Stomach smooth muscle (tissue), 2 donors: ENCODE results near the gene WDTC1.
A peak's percentile ranks its signal among the peaks of the same experiment; 100 is the strongest.
"Not testable (repeated sequence)": the region's sequence is repeated elsewhere in the genome, so short reads cannot be mapped to it uniquely, and the experiment has no call there.

ENCODE experiments used
- H3K27ac ChIP-seq: one replicate; pipeline ENCODE4 v1.7.0; 2013; ENCODE audit warnings: mild to moderate bottlenecking, low read length, inconsistent platforms
- H3K27me3 ChIP-seq, 2 donors: one replicate each; pipeline ENCODE4 v1.7.0; 2013; ENCODE audit warnings: low read length in 2 of 2; ENCODE audit not compliant: insufficient read depth in 2 of 2, control insufficient read depth in 1 of 2
- H3K36me3 ChIP-seq, 2 donors: one replicate each; pipeline ENCODE4 v1.7.0; 2013; ENCODE audit warnings: low read length in 2 of 2; ENCODE audit not compliant: control insufficient read depth in 2 of 2, insufficient read depth in 2 of 2
- H3K4me1 ChIP-seq: one replicate; pipeline ENCODE4 v1.7.0; 2013; ENCODE audit warnings: low read length; ENCODE audit not compliant: control insufficient read depth, insufficient read depth
- H3K4me3 ChIP-seq, 2 donors: one replicate each; pipeline ENCODE4 v1.7.0; 2013; ENCODE audit warnings: low read length in 2 of 2
- H3K9ac ChIP-seq, 2 donors: one replicate each; pipeline ENCODE4 v1.7.0; 2013; ENCODE audit warnings: low read length in 2 of 2, mild to moderate bottlenecking in 1 of 2
- H3K9me3 ChIP-seq, 2 donors: one replicate each; pipeline ENCODE4 v1.7.0; 2013; ENCODE audit warnings: low read length in 2 of 2; ENCODE audit not compliant: control insufficient read depth in 2 of 2
- donor health status: healthy.
- donor health status: Pancreatic carcinoma.

WDTC1 gene

GRCh38 chr1:27220096-27220495 is 14.3 kb upstream of the WDTC1 start:
- no peak overlapping the region for H3K9ac ChIP-seq
- H3K4me3 ChIP-seq, result no peak overlapping the region
- H3K27ac ChIP-seq, result no peak overlapping the region
- no peaks in the 10 kb centered on the region for H3K4me1 ChIP-seq
- no peaks in the 10 kb centered on the region for H3K9me3 ChIP-seq
- H3K36me3 ChIP-seq, result no peaks in the 10 kb centered on the region
- H3K27me3 ChIP-seq, result no peaks in the 10 kb centered on the region

DNA sequence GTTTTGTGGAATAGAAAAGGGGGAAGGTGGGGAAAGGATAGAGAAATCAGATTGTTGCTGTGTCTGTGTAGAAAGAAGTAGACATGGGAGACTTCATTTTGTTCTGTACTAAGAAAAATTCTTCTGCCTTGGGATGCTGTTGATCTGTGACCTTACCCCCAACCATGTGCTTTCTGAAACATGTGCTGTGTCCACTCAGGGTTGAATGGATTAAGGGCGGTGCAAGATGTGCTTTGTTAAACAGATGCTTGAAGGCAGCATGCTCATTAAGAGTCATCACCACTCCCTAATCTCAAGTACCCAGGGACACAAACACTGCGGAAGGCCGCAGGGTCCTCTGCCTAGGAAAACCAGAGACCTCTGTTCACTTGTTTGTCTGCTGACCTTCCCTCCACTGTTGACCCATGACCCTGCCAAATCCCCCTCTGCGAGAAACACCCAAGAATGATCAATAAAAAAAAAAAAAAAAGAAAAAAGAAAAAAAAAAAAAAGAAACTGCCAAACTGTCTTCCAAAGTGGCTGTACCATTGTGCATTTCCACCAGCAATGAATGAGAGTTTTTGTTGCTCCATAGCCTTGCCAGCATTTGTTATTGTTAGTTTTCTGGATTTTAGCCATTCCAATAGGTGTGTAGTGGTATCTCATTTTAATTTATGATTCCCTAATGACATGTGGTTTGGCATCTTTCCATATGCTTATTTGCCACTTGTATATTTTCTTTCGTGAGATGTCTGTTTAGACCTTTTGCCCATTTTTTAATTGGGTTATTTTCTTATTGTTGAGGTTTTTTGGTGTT is 13.5 kb upstream of the WDTC1 start:
- not testable (repeated sequence) for H3K4me1 ChIP-seq, H3K27me3 ChIP-seq, H3K27ac ChIP-seq, H3K36me3 ChIP-seq, H3K9me3 ChIP-seq, H3K4me3 ChIP-seq, H3K9ac ChIP-seq

DNA sequence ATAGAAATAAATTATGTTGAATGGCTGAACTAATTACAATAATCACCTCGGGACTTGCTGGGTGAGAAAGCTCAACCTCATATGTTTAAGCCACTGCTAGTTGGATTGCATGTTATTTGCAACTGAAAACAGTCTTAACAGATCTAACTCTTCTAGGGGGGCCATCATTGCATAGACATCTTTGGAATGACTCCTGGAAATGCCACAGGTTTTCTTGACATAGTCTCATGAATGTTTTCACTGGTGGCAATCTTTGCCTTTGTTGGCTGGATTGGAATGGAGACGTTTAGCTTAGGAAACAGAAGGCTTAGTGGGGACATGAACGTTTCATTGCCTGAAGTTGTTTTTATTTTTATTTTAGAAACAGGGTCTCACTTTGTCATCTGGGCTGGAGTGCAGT is 8.8 kb upstream of the WDTC1 start:
- H3K36me3 ChIP-seq, result no peaks in the 10 kb centered on the region
- no peaks in the 10 kb centered on the region for H3K27me3 ChIP-seq
- no peaks in the 10 kb centered on the region for H3K4me1 ChIP-seq
- no peak overlapping the region for H3K4me3 ChIP-seq
- no peak overlapping the region for H3K27ac ChIP-seq
- no peak overlapping the region for H3K9ac ChIP-seq
- H3K9me3 ChIP-seq, result no peaks in the 10 kb centered on the region

DNA sequence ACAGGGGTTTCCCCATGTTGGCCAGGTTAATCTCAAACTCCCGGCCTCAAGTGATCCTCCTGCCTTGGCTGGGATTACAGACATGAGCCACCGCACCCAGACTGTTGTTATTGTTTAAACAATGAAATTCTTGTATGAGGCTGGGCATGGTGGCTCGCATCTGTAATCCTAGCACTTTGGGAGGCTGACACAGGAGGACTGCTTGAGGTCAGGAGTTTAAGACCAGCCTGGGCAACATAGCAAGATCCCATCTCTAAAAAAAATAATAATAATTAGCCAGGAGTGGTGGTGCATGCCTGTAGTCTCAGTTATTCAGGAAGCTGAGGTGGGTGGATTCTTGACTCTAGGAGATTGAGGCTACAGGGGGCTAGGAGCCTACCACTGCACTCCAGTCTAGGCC is 6.7 kb upstream of the WDTC1 start:
- Histone ChIP-seq H3K9me3 (no peaks in the 10 kb centered on the region), H3K36me3 (no peaks in the 10 kb centered on the region), H3K27ac (no peak overlapping the region), H3K27me3 (no peaks in the 10 kb centered on the region), H3K4me1 (no peaks in the 10 kb centered on the region), H3K9ac (no peak overlapping the region), H3K4me3 (no peak overlapping the region)

- Histone ChIP-seq H3K9ac (peak overlapping the region in 1 of 2 donors; percentile 29), H3K4me1 (peaks cover 16% of the 10 kb centered on the region), H3K9me3 (no peaks in the 10 kb centered on the region), H3K27me3 (no peaks in the 10 kb centered on the region), H3K4me3 (peak overlapping the region; percentile 55 to 74), H3K36me3 (no peaks in the 10 kb centered on the region), H3K27ac (no peak overlapping the region)
These were observed 774 bp upstream of the WDTC1 start for GRCh38 chr1:27233667-27234048.

DNA sequence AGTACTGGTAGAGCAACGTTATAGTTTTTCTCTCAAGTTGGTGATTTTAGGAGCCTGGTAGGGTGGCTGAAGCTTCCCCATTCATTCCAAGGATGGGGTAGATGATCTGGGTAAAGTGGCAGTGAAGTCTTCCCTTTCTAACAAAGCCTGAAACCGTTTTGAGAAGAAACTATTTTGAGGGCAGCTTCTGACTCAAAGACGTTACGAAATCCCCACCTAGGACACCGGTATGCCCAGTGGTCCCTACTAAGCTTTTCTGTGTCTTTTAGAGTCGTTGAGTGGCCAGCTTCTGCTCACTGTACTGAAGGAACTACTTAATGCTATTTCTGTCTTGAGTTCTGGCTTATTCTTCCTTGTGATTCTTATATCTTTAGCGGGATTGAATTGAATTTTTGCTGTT is 1.4 kb downstream of the WDTC1 start:
- Histone ChIP-seq H3K36me3 (no peaks in the 10 kb centered on the region), H3K9me3 (no peaks in the 10 kb centered on the region), H3K27ac (peak overlapping the region; percentile 49), H3K27me3 (no peaks in the 10 kb centered on the region), H3K9ac (peak overlapping the region; percentile 68 to 69), H3K4me3 (peak overlapping the region; percentile 83 to 84), H3K4me1 (peaks cover 16% of the 10 kb centered on the region)

- no peaks in the 10 kb centered on the region for H3K36me3 ChIP-seq
- H3K9me3 ChIP-seq, result no peaks in the 10 kb centered on the region
- H3K4me1 ChIP-seq, result peaks cover 16% of the 10 kb centered on the region
- H3K27me3 ChIP-seq, result no peaks in the 10 kb centered on the region
- H3K9ac ChIP-seq, result no peak overlapping the region
- no peak overlapping the region for H3K4me3 ChIP-seq
- H3K27ac ChIP-seq, result no peak overlapping the region
These were observed 2.7 kb downstream of the WDTC1 start for GRCh38 chr1:27237112-27237511.

DNA sequence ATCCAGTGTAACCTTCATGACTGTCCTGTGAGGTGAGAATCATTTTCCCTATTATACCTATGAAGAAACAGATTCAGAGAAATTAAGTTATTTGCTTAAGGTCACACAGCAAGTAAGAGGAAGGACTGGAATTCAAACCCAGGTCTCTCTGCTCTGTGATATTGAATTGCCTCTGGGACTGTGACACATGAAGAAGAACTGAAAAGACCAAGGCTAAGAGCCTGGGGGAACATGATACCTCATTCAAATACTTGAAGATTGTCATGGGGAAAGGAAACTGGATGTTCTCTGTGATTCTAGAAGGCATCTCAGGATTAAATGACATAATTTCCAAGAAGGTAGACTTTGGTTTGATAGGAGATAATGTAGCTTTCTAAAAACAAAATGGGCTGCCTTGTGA is 3.6 kb downstream of the WDTC1 start:
- H3K9ac ChIP-seq, result no peak overlapping the region
- H3K36me3 ChIP-seq, result no peaks in the 10 kb centered on the region

GRCh38 chr1:27241677-27242076 is 7.2 kb downstream of the WDTC1 start:
- H3K9ac ChIP-seq, result no peak overlapping the region
- H3K9me3 ChIP-seq, result no peaks in the 10 kb centered on the region
- no peaks in the 10 kb centered on the region for H3K4me1 ChIP-seq

More for the DNA sequence above, 3.6 kb downstream of the WDTC1 start:
- H3K9me3 ChIP-seq, result no peaks in the 10 kb centered on the region
- no peaks in the 10 kb centered on the region for H3K27me3 ChIP-seq
- peaks cover 16% of the 10 kb centered on the region for H3K4me1 ChIP-seq
- H3K4me3 ChIP-seq, result no peak overlapping the region
- no peak overlapping the region for H3K27ac ChIP-seq

GRCh38 chr1:27243665-27244064 is 9.2 kb downstream of the WDTC1 start:
- H3K27ac ChIP-seq, H3K4me1 ChIP-seq: not testable (repeated sequence)

More at GRCh38 chr1:27241677-27242076, 7.2 kb downstream of the WDTC1 start:
- Histone ChIP-seq H3K27ac (no peak overlapping the region), H3K27me3 (no peaks in the 10 kb centered on the region), H3K36me3 (no peaks in the 10 kb centered on the region), H3K4me3 (no peak overlapping the region)

DNA sequence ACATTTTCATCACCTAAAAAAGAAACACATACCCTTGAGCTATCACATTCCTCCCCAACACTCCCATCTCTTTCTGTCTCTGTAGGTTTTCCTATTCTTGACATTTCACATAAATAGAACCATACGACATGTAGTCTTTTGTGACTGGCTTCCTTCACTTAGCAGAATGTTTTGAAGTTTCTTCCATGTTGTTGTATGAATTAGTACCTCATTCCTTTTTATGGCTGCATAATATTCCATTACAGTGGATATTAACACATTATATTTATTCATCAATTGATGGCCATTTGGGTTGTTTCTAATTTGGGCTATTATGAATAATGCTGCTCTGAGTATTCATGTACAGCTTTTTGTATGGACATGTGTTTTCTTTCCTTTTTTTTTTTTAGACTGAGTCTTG is 11.8 kb downstream of the WDTC1 start:
- Histone ChIP-seq H3K9ac (no peak overlapping the region), H3K36me3 (no peaks in the 10 kb centered on the region)

More at GRCh38 chr1:27243665-27244064, 9.2 kb downstream of the WDTC1 start:
- H3K4me3 ChIP-seq, H3K9ac ChIP-seq, H3K9me3 ChIP-seq, H3K27me3 ChIP-seq, H3K36me3 ChIP-seq: not testable (repeated sequence)

More for the DNA sequence above, 11.8 kb downstream of the WDTC1 start:
- no peaks in the 10 kb centered on the region for H3K9me3 ChIP-seq
- no peaks in the 10 kb centered on the region for H3K27me3 ChIP-seq
- no peaks in the 10 kb centered on the region for H3K4me1 ChIP-seq
- H3K4me3 ChIP-seq, result no peak overlapping the region
- H3K27ac ChIP-seq, result no peak overlapping the region
